DOHH2 (cell line): ENCODE measurements around the gene CPSF7.

Source experiments
- H3F3A ChIP-seq: fragments of 200-600 bp; sonication (generic), shearing (Covaris generic); 2 replicates; pipeline ENCODE4 v1.6.0; 2016; ENCODE audit warnings: antibody characterized with exemption, mild to moderate bottlenecking; ENCODE audit not compliant: control insufficient read depth, insufficient read depth
- H3K27ac ChIP-seq: fragments of 200-600 bp; sonication (generic); 2 replicates; pipeline ENCODE4 v1.5.1; 2014; ENCODE audit warnings: low read depth, mild to moderate bottlenecking, low read length, moderate library complexity
- H3K27me3 ChIP-seq: fragments of 200-600 bp; sonication (generic); 2 replicates; pipeline ENCODE4 v1.6.1; 2014; ENCODE audit warnings: mild to moderate bottlenecking, low read length, mixed read lengths; ENCODE audit not compliant: control insufficient read depth
- H3K36me3 ChIP-seq: fragments of 200-600 bp; sonication (generic); 2 replicates; pipeline ENCODE4 v1.6.1; 2014; ENCODE audit warnings: mild to moderate bottlenecking, low read length, moderate library complexity, mixed read lengths; ENCODE audit not compliant: control insufficient read depth
- H3K4me1 ChIP-seq: fragments of 200-600 bp; sonication (generic); 2 replicates; pipeline ENCODE4 v1.6.1; 2014; ENCODE audit warnings: mild to moderate bottlenecking, low read length, mixed read lengths; ENCODE audit not compliant: control insufficient read depth
- H3K4me2 ChIP-seq: fragments of 200-600 bp; sonication (generic); 2 replicates; pipeline ENCODE4 v1.6.0; 2014; ENCODE audit warnings: mild to moderate bottlenecking, low read length, moderate library complexity
- H3K4me3 ChIP-seq: fragments of 200-600 bp; sonication (generic); 2 replicates; pipeline ENCODE4 v1.5.1; 2014; ENCODE audit warnings: mild to moderate bottlenecking, low read length, mixed read lengths
- H3K79me2 ChIP-seq: fragments of 200-600 bp; sonication (generic); 2 replicates; pipeline ENCODE4 v1.6.1; 2014; ENCODE audit warnings: mild to moderate bottlenecking, low read length, mixed read lengths; ENCODE audit not compliant: control insufficient read depth
- H3K9me2 ChIP-seq: fragments of 200-600 bp; sonication (generic); replicated peaks from 2 replicates; pipeline ENCODE4 v1.6.1; 2014; ENCODE audit warnings: mild to moderate bottlenecking, low read length, mixed read lengths; ENCODE audit not compliant: control insufficient read depth
- H3K9me3 ChIP-seq: fragments of 200-600 bp; sonication (generic); 2 replicates; pipeline ENCODE4 v1.6.1; 2014; ENCODE audit warnings: antibody characterized with exemption, low read length, mixed read lengths; ENCODE audit not compliant: control insufficient read depth, insufficient read depth
- H4K20me1 ChIP-seq: fragments of 200-600 bp; sonication (generic); 2 replicates; pipeline ENCODE4 v1.6.0; 2014; ENCODE audit warnings: low read depth, mild to moderate bottlenecking, antibody characterized with exemption, low read length, moderate library complexity; ENCODE audit not compliant: control insufficient read depth, insufficient read depth
- CTCF ChIP-seq: fragments of 200-600 bp; sonication (generic); IDR thresholded peaks from one replicate; pipeline ENCODE4 v1.5.1; 2014; ENCODE audit warnings: antibody characterized with exemption, mild to moderate bottlenecking, low read depth, low read length; ENCODE audit not compliant: poor library complexity, severe bottlenecking
- EZH2phosphoT487 ChIP-seq: fragments of 200-600 bp; sonication (generic); IDR thresholded peaks from 2 replicates; pipeline ENCODE4 v1.6.1; 2017; ENCODE audit warnings: borderline replicate concordance, mild to moderate bottlenecking, antibody characterized with exemption, low read length, moderate library complexity, mixed read lengths

Gene CPSF7

GRCh38 chr11:61370349-61371005, 59.3 kb downstream of the CPSF7 start:
- H3K27ac ChIP-seq: no peak overlapping the region
- H3K4me2 ChIP-seq: no peak overlapping the region
- peaks cover 71% of the 10 kb centered on the region for H3K36me3 ChIP-seq
- no peaks in the 10 kb centered on the region for H3K9me2 ChIP-seq
- 0 out of 2 replicates have a peak, but pooled peaks cover 5% of the 10 kb centered on the region for H3F3A ChIP-seq
- no peaks in the 10 kb centered on the region for H3K27me3 ChIP-seq
- no peak overlapping the region for H3K4me3 ChIP-seq
- H4K20me1 ChIP-seq: no peaks in the 10 kb centered on the region
- peaks cover 5% of the 10 kb centered on the region; the same call in 1 of the 2 replicates for H3K9me3 ChIP-seq
- no peak for TF ChIP-seq EZH2phosphoT487
- TF ChIP-seq CTCF: no peak
- no peaks in the 10 kb centered on the region for H3K4me1 ChIP-seq
- H3K79me2 ChIP-seq: peaks cover 4% of the 10 kb centered on the region; the same call in 1 of the 2 replicates

- Histone ChIP-seq H3K79me2 (peaks cover 4% of the 10 kb centered on the region), H3K4me1 (no peaks in the 10 kb centered on the region), H3K4me3 (no peak overlapping the region), H3K27me3 (no peaks in the 10 kb centered on the region), H4K20me1 (no peaks in the 10 kb centered on the region), H3K4me2 (no peak overlapping the region), H3K36me3 (peaks cover 73% of the 10 kb centered on the region), H3K9me2 (no peaks in the 10 kb centered on the region), H3F3A (0 out of 2 replicates have a peak, but pooled peaks cover 5% of the 10 kb centered on the region), H3K27ac (no peak overlapping the region), H3K9me3 (peaks cover 5% of the 10 kb centered on the region; the same call in 1 of the 2 replicates)
- TF ChIP-seq CTCF (no peak), EZH2phosphoT487 (no peak)
Observed at GRCh38 chr11:61369372-61370348, 60.1 kb downstream of the CPSF7 start.

DNA sequence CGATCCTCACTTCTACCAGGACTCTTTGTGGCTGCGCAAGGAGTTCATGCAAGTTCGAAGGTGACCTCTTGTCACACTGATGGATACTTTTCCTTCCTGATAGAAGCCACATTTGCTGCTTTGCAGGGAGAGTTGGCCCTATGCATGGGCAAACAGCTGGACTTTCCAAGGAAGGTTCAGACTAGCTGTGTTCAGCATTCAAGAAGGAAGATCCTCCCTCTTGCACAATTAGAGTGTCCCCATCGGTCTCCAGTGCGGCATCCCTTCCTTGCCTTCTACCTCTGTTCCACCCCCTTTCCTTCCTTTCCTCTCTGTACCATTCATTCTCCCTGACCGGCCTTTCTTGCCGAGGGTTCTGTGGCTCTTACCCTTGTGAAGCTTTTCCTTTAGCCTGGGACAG, 61.1 kb downstream of the CPSF7 start:
- Histone ChIP-seq H3K27me3 (no peaks in the 10 kb centered on the region), H3K4me3 (no peak overlapping the region), H3K9me2 (no peaks in the 10 kb centered on the region), H3K36me3 (peaks cover 83% of the 10 kb centered on the region), H3K27ac (no peak overlapping the region), H3K4me1 (peaks cover 3% of the 10 kb centered on the region), H3F3A (0 out of 2 replicates have a peak, but pooled peaks cover 5% of the 10 kb centered on the region), H3K4me2 (no peak overlapping the region), H3K79me2 (peaks cover 15% of the 10 kb centered on the region), H4K20me1 (no peaks in the 10 kb centered on the region; the same call in 1 of the 2 replicates), H3K9me3 (peaks cover 5% of the 10 kb centered on the region; the same call in 1 of the 2 replicates)
- no peak for TF ChIP-seq CTCF
- no peak for TF ChIP-seq EZH2phosphoT487
